ENCODE measurements around the gene TSPAN14.

DNA sequence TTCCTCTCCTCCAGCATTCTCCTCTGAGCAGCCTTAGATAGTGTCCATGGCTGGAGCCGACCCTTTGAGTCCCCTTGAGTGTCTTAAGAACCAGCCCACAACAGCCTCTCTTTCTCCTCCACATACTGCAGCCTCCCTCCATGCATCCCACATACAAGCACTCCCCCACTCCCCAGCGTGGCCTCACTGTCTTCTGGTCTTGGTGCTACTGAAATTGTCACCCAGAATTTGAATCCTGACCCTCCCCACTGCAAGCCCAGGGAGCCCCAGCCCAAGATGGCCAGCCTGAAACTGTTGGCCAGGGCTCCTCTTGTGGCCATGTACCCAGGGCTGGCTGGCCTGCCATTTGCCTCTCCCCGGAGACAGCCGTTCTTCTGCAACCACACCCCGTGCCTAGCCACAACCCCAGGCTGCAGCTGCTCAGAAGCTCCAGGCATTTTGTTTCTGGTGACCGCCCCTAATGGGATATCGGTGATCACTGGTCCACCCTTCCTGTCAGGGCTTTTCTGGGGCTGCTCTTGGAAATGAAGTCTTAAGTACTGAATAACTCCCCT is 64.8 kb downstream of the TSPAN14 start:
- no peak for TF ChIP-seq CBX3 (IDR thresholded peaks at IDR 0.05; ENCODE audit: borderline replicate concordance, low read depth)
- no peak for TF ChIP-seq NRF1 (conservative IDR thresholded peaks at IDR 0.05; ENCODE audit: low read depth, low read length)
- TF ChIP-seq, protein P1, sequence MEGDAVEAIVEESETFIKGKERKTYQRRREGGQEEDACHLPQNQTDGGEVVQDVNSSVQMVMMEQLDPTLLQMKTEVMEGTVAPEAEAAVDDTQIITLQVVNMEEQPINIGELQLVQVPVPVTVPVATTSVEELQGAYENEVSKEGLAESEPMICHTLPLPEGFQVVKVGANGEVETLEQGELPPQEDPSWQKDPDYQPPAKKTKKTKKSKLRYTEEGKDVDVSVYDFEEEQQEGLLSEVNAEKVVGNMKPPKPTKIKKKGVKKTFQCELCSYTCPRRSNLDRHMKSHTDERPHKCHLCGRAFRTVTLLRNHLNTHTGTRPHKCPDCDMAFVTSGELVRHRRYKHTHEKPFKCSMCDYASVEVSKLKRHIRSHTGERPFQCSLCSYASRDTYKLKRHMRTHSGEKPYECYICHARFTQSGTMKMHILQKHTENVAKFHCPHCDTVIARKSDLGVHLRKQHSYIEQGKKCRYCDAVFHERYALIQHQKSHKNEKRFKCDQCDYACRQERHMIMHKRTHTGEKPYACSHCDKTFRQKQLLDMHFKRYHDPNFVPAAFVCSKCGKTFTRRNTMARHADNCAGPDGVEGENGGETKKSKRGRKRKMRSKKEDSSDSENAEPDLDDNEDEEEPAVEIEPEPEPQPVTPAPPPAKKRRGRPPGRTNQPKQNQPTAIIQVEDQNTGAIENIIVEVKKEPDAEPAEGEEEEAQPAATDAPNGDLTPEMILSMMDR (IDR thresholded peaks at IDR 0.05 in 2 of 3, conservative IDR thresholded peaks at IDR 0.05 in 1 of 3; ENCODE audit: control insufficient read depth in 2 of 3, extremely low read depth in 1 of 3, insufficient read depth in 1 of 3, low read depth in 3 of 3, low read length in 3 of 3) = no peak
- no peak for TF ChIP-seq GABPA (IDR thresholded peaks at IDR 0.05; ENCODE audit: low read depth)
- no peak for TF ChIP-seq POLR2AphosphoS5 (IDR thresholded peaks at IDR 0.05; ENCODE audit: low read length)
- TF ChIP-seq CREM (IDR thresholded peaks at IDR 0.05; ENCODE audit: low read depth) = no peak
- TF ChIP-seq NFIC (IDR thresholded peaks at IDR 0.05; ENCODE audit: low read depth, low read length) = no peak
- TF ChIP-seq GATAD2B (conservative IDR thresholded peaks at IDR 0.05; ENCODE audit: low read depth) = no peak
- TF ChIP-seq, protein P2, sequence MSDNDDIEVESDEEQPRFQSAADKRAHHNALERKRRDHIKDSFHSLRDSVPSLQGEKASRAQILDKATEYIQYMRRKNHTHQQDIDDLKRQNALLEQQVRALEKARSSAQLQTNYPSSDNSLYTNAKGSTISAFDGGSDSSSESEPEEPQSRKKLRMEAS (IDR thresholded peaks at IDR 0.05; ENCODE audit: low read depth, low read length) = no peak
